ENCODE data around the gene MLPH. TPM values are rescaled to one million over a fixed set of nuclear protein-coding genes. Genes with fewer than 3 reads are reported as not detected.

The MLPH gene
- total RNA-seq, 2 experiments from 2014 or later, result not detected

DNA sequence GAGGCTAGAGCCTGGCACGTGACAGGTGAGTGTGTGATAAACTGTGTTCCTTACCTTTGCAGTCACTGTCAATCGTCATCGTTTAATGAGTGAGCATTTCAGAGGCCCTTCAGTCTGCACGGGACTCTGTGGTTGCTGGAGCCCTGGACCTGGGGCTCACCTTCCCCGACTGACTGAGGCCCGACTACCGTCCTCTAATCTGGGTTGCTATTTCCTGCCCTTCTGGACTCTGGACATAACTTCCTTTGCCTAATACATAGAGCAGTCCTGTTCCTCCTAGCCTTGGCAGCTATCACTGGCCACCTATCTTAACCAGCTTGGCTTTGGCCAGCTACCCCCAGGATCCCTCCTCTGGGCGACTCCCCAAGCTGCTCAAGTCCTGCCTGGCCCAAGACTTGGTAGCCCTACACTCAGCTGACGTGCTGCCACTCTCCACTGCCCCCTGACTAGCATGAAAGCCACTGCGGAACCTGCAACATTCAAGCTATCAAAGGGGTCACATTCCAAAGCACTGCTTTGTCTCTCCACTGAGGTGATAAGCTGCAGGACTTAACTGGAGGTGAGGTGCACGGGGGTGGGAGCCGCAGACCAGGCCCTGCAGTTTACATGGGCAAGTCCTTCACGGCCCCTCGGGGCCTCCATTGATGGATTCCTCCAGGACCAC, 114.5 kb downstream of the MLPH start:
- DNase-seq (no peak), ATAC-seq (no peak)
- Mint-ChIP-seq H3K27ac (no peak overlapping the region), H3K4me3 (no peak overlapping the region), H3K36me3 (ENCODE audit: low read depth) (no peaks in the 10 kb centered on the region), H3K27me3 (no peaks in the 10 kb centered on the region), H3K4me1 (ENCODE audit: low read depth) (peaks cover 20% of the 10 kb centered on the region), H3K9me3 (no peaks in the 10 kb centered on the region)
- ChIA-PET CTCF (interaction anchor here (1.3 to 1.9 kb wide), 3 partner anchors 17 to 144 kb away, joined by 3 to 8 read pairs (median 6); no protein-coding TSS in a partner anchor), POLR2A (interaction anchor here (0.9 to 1.2 kb wide), 2 partner anchors 13 to 16 kb away, joined by 3 read pairs; no protein-coding TSS in a partner anchor)
- TF ChIP-seq, protein P1, sequence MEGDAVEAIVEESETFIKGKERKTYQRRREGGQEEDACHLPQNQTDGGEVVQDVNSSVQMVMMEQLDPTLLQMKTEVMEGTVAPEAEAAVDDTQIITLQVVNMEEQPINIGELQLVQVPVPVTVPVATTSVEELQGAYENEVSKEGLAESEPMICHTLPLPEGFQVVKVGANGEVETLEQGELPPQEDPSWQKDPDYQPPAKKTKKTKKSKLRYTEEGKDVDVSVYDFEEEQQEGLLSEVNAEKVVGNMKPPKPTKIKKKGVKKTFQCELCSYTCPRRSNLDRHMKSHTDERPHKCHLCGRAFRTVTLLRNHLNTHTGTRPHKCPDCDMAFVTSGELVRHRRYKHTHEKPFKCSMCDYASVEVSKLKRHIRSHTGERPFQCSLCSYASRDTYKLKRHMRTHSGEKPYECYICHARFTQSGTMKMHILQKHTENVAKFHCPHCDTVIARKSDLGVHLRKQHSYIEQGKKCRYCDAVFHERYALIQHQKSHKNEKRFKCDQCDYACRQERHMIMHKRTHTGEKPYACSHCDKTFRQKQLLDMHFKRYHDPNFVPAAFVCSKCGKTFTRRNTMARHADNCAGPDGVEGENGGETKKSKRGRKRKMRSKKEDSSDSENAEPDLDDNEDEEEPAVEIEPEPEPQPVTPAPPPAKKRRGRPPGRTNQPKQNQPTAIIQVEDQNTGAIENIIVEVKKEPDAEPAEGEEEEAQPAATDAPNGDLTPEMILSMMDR (IDR thresholded peaks at IDR 0.05), result no peak
- intact Hi-C loops (cut with micrococcal nuclease), result no loop called here

DNA sequence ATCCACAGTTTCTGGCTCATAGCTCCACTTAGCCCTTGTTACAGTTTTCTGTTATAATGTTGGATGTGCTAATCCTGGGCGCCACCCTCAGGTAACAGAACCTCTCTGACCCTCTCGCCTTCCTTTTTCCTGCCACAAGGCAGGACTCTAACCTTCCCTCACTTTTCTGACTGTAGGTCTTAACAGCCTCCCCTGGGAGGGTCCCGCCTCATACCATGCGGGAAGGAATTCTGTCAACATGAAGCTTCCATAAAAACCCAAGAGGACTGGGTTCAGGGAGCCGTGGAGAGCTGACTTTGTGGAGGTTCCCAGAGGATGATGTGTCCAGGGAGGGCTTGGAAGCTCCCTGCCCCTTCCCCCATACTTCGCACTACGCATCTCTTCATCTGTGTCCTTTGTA, 115.4 kb downstream of the MLPH start:
- H3K27ac Mint-ChIP-seq, result peak overlapping the region; percentile 78
- DNase-seq (no peak), ATAC-seq (no peak)
- no peak overlapping the region for H3K4me3 Mint-ChIP-seq
- TF ChIP-seq, protein P1 (IDR thresholded peaks at IDR 0.05), result no peak
- ChIA-PET CTCF (interaction anchor here (1.1 to 4.1 kb wide), 4 partner anchors 10 to 143 kb away, joined by 3 to 31 read pairs (median 6); no protein-coding TSS in a partner anchor), POLR2A (interaction anchor here (1.2 kb wide), 1 partner anchor 13 kb away, joined by 3 read pairs; no protein-coding TSS in a partner anchor)
- H3K27me3 Mint-ChIP-seq, result no peaks in the 10 kb centered on the region
- H3K4me1 Mint-ChIP-seq (ENCODE audit: low read depth), result peaks cover 20% of the 10 kb centered on the region
- H3K9me3 Mint-ChIP-seq, result peaks cover 4% of the 10 kb centered on the region
- H3K36me3 Mint-ChIP-seq (ENCODE audit: low read depth), result no peaks in the 10 kb centered on the region
- intact Hi-C loops (cut with micrococcal nuclease), result no loop called here

- Mint-ChIP-seq H3K36me3 (ENCODE audit: low read depth) (no peaks in the 10 kb centered on the region), H3K4me1 (ENCODE audit: low read depth) (peaks cover 20% of the 10 kb centered on the region), H3K27ac (peak overlapping the region; percentile 78), H3K9me3 (peaks cover 4% of the 10 kb centered on the region), H3K4me3 (peak overlapping the region; percentile 5), H3K27me3 (no peaks in the 10 kb centered on the region)
- POLR2A ChIA-PET, result interaction anchor here (1.3 to 1.6 kb wide), 3 partner anchors 10 to 89 kb away, joined by 3 to 5 read pairs (median 4); no protein-coding TSS in a partner anchor
- DNase-seq (no peak), ATAC-seq (no peak)
- CTCF ChIA-PET, result interaction anchor here (0.9 to 4.1 kb wide), 6 partner anchors 11 to 142 kb away, joined by 3 to 31 read pairs (median 4); no protein-coding TSS in a partner anchor
- intact Hi-C loops (cut with micrococcal nuclease), result no loop called here
- TF ChIP-seq, protein P1 (IDR thresholded peaks at IDR 0.05), result no peak
Measured at GRCh38 chr2:237603049-237603717, 116.1 kb downstream of the MLPH start.

DNA sequence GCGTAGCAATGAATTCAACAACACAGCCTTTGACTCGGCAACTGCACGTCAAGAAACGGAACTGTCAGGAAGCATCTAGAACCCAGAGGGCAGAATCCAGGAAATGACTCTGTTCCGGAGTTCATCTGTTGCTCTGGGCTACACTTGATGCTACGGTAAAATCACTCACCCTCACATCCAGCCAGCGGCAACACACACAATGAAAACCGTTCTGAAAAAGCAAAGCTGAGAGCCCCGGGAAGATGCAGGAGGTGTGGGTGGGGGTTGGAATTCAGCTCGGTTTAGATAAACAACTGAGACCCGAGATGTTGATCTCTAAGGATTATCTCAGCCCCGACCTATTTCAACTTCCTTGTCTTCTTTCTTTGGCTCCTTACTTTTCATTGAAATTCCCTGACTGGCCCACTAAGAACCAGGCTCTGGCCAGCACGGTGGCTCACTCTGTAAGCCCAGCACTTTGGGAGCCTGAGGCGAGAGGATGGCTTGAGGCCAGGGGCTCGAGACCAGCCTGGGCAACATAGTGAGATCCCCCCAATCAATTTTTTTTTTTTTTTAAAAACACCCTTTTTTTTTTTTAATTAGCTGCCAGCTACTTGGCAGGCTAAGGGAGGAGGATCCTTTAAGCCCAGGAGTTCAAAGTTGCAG, 116.8 kb downstream of the MLPH start:
- peak overlapping the region; percentile 5 for H3K4me3 Mint-ChIP-seq
- H3K4me1 Mint-ChIP-seq (ENCODE audit: low read depth), result peaks cover 20% of the 10 kb centered on the region
- DNase-seq (peak; percentile 62), ATAC-seq (peak; percentile 98)
- TF ChIP-seq, protein P1 (IDR thresholded peaks at IDR 0.05), result no peak
- intact Hi-C loops (cut with micrococcal nuclease), result no loop called here
- peak overlapping the region; percentile 78 for H3K27ac Mint-ChIP-seq
- ChIA-PET CTCF (interaction anchor here (0.9 to 4.1 kb wide), 3 partner anchors 22 to 142 kb away, joined by 3 to 31 read pairs (median 4); no protein-coding TSS in a partner anchor), POLR2A (interaction anchor here (1.3 to 1.6 kb wide), 3 partner anchors 11 to 89 kb away, joined by 3 to 5 read pairs (median 4); no protein-coding TSS in a partner anchor)
- H3K36me3 Mint-ChIP-seq (ENCODE audit: low read depth), result no peaks in the 10 kb centered on the region
- peaks cover 4% of the 10 kb centered on the region for H3K9me3 Mint-ChIP-seq
- H3K27me3 Mint-ChIP-seq, result no peaks in the 10 kb centered on the region

Measured in activated CD8-positive, alpha-beta T cell treated with anti-CD3 and anti-CD28 coated beads for 36 hours (primary cell).